ENCODE data around the gene DPF1.
A peak's percentile ranks its signal among the peaks of the same experiment; 100 is the strongest.

DNA sequence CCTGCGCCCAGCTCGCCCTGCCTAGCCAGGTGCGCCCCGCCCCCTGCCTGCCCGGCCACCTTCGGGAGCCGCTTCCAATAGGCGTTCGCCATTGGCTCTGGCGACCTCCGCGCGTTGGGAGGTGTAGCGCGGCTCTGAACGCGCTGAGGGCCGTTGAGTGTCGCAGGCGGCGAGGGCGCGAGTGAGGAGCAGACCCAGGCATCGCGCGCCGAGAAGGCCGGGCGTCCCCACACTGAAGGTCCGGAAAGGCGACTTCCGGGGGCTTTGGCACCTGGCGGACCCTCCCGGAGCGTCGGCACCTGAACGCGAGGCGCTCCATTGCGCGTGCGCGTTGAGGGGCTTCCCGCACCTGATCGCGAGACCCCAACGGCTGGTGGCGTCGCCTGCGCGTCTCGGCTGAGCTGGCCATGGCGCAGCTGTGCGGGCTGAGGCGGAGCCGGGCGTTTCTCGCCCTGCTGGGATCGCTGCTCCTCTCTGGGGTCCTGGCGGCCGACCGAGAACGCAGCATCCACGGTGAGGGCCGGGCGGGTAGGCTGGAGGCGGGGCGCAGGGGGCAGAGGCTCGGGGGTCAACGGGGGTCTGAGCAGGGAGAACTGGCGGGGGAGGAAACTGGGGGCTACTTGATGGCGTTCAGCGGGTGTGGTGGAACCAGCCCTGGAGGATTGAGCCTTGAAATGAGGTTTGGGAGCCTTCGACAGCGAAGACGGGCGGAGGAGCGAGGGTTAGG is 40.6 kb upstream of the DPF1 start, which contains the start of gene SPINT2:
- TF ChIP-seq, protein P1, sequence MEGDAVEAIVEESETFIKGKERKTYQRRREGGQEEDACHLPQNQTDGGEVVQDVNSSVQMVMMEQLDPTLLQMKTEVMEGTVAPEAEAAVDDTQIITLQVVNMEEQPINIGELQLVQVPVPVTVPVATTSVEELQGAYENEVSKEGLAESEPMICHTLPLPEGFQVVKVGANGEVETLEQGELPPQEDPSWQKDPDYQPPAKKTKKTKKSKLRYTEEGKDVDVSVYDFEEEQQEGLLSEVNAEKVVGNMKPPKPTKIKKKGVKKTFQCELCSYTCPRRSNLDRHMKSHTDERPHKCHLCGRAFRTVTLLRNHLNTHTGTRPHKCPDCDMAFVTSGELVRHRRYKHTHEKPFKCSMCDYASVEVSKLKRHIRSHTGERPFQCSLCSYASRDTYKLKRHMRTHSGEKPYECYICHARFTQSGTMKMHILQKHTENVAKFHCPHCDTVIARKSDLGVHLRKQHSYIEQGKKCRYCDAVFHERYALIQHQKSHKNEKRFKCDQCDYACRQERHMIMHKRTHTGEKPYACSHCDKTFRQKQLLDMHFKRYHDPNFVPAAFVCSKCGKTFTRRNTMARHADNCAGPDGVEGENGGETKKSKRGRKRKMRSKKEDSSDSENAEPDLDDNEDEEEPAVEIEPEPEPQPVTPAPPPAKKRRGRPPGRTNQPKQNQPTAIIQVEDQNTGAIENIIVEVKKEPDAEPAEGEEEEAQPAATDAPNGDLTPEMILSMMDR (conservative IDR thresholded peaks at IDR 0.05), result no peak
- peak; percentile 57; the same call in 1 of the 2 replicates for TF ChIP-seq ZFX (IDR thresholded peaks at IDR 0.05)

Data from C4-2B (cell line).